GM12875 (cell line): ENCODE results near the gene USP7.
"Not testable (repeated sequence)": the region's sequence is repeated elsewhere in the genome, so short reads cannot be mapped to it uniquely, and the experiment has no call there.

Experiments
- H3K4me3 ChIP-seq: one replicate; pipeline ENCODE4 v1.5.1; 2011; ENCODE audit warnings: low read depth, low read length, control low read depth
- CTCF ChIP-seq: IDR thresholded peaks from 2 replicates; pipeline ENCODE4 v1.5.1; 2011; ENCODE audit warnings: low read depth, mild to moderate bottlenecking, control low read depth, inconsistent platforms, low read length, moderate library complexity, borderline replicate concordance; ENCODE audit not compliant: insufficient read depth

The USP7 gene

GRCh38 chr16:8923199-8923598 is 40.5 kb downstream of the USP7 start:
- no peak for TF ChIP-seq CTCF
- no peak overlapping the region for H3K4me3 ChIP-seq

- no peak overlapping the region for H3K4me3 ChIP-seq
- TF ChIP-seq CTCF = no peak
These were observed 42.2 kb downstream of the USP7 start for GRCh38 chr16:8921347-8921984.

- no peak overlapping the region for H3K4me3 ChIP-seq
- no peak for TF ChIP-seq CTCF
These were observed 42.9 kb downstream of the USP7 start for GRCh38 chr16:8920645-8921346.

GRCh38 chr16:8919934-8920462 is 43.7 kb downstream of the USP7 start:
- H3K4me3 ChIP-seq = no peak overlapping the region

GRCh38 chr16:8919089-8919933 is 44.4 kb downstream of the USP7 start:
- no peak overlapping the region for H3K4me3 ChIP-seq
- no peak for TF ChIP-seq CTCF

More at GRCh38 chr16:8919934-8920462, 43.7 kb downstream of the USP7 start:
- TF ChIP-seq CTCF = no peak

- not testable (repeated sequence) for H3K4me3 ChIP-seq
These were observed 46.4 kb downstream of the USP7 start for GRCh38 chr16:8917336-8917735.

GRCh38 chr16:8916541-8917225 is 47.0 kb downstream of the USP7 start:
- no peak for TF ChIP-seq CTCF
- no peak overlapping the region for H3K4me3 ChIP-seq
